HG03175 (cell line): ENCODE results near the gene MARCHF3.
A peak's percentile ranks its signal among the peaks of the same experiment; 100 is the strongest.
"Not testable (repeated sequence)": the region's sequence is repeated elsewhere in the genome, so short reads cannot be mapped to it uniquely, and the experiment has no call there.

Experiments
- ATAC-seq: cut with Tn5 transposase; IDR thresholded peaks from one replicate; pipeline ENCODE4 v1.9.1; 2021; ENCODE audit warnings: mild to moderate bottlenecking, moderate library complexity; ENCODE audit not compliant: unreplicated experiment

The MARCHF3 gene

GRCh38 chr5:127053049-127053448, 22.7 kb upstream of the MARCHF3 start:
- ATAC-seq: no peak

- ATAC-seq: no peak
Measured at GRCh38 chr5:127051591-127051990, 21.2 kb upstream of the MARCHF3 start.

GRCh38 chr5:127046343-127047072, 16.1 kb upstream of the MARCHF3 start:
- no peak for ATAC-seq

- ATAC-seq: no peak
Measured at GRCh38 chr5:127042593-127042992, 12.2 kb upstream of the MARCHF3 start.

GRCh38 chr5:127041571-127041970, 11.2 kb upstream of the MARCHF3 start:
- ATAC-seq: no peak

DNA sequence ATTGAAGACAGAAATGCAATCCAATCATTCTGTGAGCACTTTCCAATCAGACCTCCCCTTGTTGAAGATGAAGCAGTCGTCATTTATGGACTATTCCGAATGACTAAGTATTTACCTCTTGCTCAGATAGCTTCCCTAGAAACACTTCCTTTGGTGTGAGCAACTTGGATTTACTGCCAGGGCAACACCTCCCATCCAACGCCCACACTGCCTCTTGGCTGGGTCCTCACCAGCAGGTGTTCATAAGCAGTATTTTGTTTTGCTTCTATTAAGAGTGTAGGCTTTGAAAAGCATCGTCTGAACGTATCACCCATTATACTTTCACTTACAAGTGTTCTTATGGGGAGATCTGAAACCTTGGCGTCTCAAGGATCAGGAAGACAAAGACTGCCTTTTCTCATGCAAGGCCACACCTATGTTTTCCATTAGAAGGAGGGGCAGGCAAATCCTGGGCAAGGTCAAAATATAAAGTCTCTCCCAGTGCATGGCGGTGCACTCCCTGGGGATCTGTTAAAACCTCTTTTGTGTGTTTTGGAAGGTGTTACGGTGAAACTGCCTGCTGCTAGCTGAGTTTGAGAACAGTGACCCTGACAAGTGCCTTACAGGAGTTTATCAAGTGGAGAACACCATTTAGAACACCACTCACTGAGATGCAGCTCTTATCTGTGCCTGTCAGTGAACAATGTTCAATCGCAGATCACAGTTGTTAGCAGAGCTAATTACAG, 10.6 kb upstream of the MARCHF3 start:
- ATAC-seq: no peak

DNA sequence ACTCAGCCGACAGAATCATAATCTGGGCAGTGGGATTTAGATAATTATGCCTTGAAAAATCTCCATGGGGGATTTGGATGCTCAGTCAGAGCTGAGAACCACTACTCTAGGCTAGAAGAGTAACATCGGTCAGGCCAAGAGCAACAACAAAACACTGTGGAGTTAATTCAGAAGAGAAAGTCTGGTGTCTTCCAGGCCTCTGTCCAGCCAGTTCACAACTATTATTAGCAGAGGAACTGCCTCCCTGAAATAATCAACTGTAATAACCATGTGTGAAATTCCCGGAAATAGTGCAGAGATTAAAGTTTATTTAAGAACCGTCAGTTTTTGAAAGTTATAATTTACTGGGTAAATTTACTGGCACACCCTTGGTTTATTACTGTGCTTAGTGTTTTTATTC, 8.2 kb upstream of the MARCHF3 start:
- no peak for ATAC-seq

DNA sequence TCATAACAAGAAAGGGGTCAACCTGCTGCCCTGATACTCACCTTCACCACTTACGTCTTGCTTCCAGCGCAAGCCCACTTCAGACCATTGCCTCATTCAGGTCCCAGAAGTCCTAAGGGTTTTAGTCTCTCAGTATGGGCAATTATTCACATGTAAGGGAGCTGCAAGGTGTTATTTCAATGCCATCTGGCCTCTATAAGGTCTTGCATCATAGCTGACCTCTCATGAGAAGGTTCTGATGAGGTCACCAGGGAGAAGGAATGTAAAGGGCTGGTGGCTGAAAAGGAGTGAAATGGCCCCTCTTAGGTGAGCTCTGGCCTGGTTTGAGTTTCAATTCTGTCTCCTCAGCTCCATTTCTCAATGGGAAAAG, 1.5 kb upstream of the MARCHF3 start:
- no peak for ATAC-seq

DNA sequence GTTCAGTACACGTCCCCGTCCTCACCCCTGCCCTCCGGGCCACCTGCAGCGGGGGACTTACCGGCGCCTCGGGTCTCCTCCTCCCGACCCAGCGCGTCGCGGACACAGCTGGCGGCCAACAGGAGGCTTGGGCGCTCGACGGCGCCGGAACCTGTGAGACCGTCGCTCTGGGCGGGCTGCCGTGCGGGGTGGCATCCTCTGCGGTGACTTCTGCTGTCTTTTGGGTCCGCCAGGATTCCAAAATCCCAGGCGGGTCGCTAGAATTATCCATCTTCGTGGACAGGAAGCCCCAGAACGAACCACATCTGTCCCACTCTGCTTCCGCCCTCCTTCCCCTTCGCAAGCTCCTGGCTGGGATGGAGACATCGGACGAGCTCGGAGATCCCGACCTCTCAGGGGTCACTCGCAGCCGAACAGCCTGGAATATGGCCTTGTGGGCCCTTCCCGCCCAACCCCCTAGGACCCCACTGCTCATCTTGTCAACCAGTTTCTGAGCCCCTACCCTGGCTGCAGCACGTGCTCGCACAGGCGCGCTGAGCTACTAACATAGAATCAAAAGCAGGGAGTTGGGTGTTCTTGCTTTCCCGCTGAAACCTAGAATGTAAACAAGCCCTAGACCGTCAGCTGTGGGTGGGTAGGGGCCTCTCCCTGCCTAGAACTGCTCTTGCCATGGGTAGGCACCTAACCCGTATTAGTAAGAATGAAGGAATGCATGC, 947 bp upstream of the MARCHF3 start:
- peak; percentile 26 for ATAC-seq

DNA sequence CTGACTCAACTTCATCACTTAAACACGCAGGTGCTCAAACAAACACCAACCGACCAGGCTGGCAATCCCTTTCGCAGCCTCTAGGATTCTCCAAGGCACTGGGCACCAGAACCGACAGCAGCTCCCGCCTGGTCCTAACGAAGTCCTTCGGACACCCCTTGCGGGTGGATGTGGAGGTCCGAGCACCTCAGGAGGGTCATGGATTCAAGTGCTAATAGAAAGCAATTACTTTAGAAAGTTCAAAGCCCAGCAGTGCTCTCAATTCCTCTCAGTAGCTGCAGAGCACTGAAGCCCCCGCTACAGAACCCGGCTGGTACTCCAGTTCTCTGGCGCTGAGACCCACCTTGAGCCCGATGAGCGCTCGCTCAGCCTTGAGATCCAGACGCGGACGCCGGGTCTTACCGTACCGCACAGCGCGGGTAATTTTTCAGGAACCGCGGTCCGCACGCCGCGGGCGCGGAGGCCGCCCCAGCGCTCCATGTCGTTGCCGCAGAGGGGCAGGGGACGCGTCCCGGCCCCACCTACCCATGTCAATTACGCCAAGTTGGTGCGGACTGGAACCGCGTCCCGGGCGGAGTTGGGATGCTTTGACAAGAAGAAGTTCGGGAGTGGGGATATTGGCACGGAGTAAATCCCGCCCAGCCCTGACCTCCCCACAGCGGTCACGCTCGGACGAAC, 638 bp downstream of the MARCHF3 start:
- peak; percentile 19 for ATAC-seq

- no peak for ATAC-seq
Measured at GRCh38 chr5:127028822-127029457, 1.4 kb downstream of the MARCHF3 start.

DNA sequence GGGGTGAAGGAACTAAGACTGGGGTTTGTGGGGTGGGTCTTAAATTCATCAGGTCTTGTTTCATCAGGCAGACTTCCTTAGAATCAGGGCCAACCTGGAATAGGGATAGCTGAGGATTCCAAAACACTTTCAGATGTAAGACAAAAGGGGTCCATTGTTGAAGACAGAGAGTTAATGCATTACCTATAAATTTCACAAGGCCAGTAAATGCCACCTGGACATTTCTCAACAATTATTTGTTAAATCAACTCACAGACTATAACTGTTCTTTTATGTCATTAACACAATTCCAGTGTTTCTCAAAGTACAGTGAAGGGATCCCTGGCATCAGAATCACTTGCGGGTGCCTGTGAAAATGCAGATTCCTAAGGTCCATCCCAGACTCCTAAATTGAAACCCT, 2.8 kb downstream of the MARCHF3 start:
- no peak for ATAC-seq

- ATAC-seq: no peak
Measured at GRCh38 chr5:127026166-127026565, 4.2 kb downstream of the MARCHF3 start.

GRCh38 chr5:127025467-127025866, 4.9 kb downstream of the MARCHF3 start:
- ATAC-seq: no peak

GRCh38 chr5:127024821-127025220, 5.5 kb downstream of the MARCHF3 start:
- no peak for ATAC-seq

DNA sequence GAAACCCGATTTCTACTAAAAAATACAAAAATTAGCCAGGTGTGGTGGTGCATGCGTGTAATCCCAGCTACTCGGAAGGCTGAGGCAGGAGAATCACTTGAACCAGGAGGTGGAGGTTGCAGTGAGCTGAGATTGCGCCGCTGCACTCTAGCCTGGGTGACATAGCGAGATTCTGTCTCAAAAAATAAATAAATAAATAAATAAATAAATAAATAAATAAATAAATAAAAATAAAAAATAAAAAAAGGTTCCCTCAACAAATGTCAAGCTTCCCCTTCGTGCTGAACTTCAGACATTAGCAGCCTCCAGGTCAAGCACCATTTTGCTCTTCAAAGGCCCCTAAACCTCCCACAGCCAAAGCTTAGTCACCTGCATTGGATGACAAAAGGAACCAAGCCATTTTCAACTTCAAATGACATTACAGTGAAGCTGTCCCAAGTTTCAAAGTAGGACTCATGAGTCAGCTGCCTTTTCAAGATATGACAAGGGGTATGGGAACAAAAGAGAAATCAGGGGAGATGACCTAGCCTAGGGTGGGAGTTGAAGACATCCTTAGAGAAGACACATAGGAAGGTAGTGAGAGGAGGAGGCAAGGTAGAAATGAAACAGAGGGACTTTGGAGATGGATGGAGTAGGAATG, 6.7 kb downstream of the MARCHF3 start:
- ATAC-seq: not testable (repeated sequence)

GRCh38 chr5:127022846-127023245, 7.5 kb downstream of the MARCHF3 start:
- ATAC-seq: no peak

- no peak for ATAC-seq
Measured at GRCh38 chr5:127019928-127020327, 10.4 kb downstream of the MARCHF3 start.

GRCh38 chr5:127016722-127017121, 13.6 kb downstream of the MARCHF3 start:
- not testable (repeated sequence) for ATAC-seq

GRCh38 chr5:127015716-127016115, 14.6 kb downstream of the MARCHF3 start:
- no peak for ATAC-seq
